HFFc6 (cell line): ENCODE results near the gene TRDN. TPM values are rescaled to one million over a fixed set of nuclear protein-coding genes. Genes with fewer than 3 reads are reported as not detected.
"Not testable (repeated sequence)": the region's sequence is repeated elsewhere in the genome, so short reads cannot be mapped to it uniquely, and the experiment has no call there.

Source experiments
- DNase-seq: peaks from one replicate; pipeline ENCODE4 v3.0.0-alpha.2; 2018
- H3K27ac Mint-ChIP-seq: 2 replicates; pipeline ENCODE4 v1.8.0; 2020; ENCODE audit warnings: mild to moderate bottlenecking, mixed read lengths
- H3K27me3 Mint-ChIP-seq: 2 replicates; pipeline ENCODE4 v1.8.0; 2021; ENCODE audit warnings: mild to moderate bottlenecking, moderate library complexity, mixed read lengths; ENCODE audit not compliant: insufficient read depth
- H3K36me3 Mint-ChIP-seq: 2 replicates; pipeline ENCODE4 v1.8.0; 2021; ENCODE audit warnings: low read depth, mixed read lengths
- H3K4me1 Mint-ChIP-seq: 2 replicates; pipeline ENCODE4 v1.8.0; 2020; ENCODE audit warnings: low read depth, mixed read lengths
- H3K4me3 Mint-ChIP-seq: 2 replicates; pipeline ENCODE4 v1.8.0; 2020; ENCODE audit warnings: mild to moderate bottlenecking, moderate library complexity, mixed read lengths
- H3K9me3 Mint-ChIP-seq: 2 replicates; pipeline ENCODE4 v1.8.0; 2020; ENCODE audit warnings: mild to moderate bottlenecking, mixed read lengths
- CTCF ChIP-seq: fragments of 200-600 bp; sonication (generic); IDR thresholded peaks from 2 replicates; pipeline ENCODE4 v1.5.0; 2021; ENCODE audit warnings: antibody characterized with exemption, mild to moderate bottlenecking
- total RNA-seq, 6 experiments: library from RNA; stranded (reverse); fragmentation: NEBNext Ultra II Directional; extraction: Animal tissue kit (Norgen Biotek cat#: 25700); gene quantifications; 2 replicates in 1 of 6; 3 replicates in 5 of 6; pipeline ENCODE4 v1.2.3, GENCODE V29; 2021

TRDN gene
- total RNA-seq, 6 experiments from 2014 or later, result not detected

GRCh38 chr6:123592426-123592825 lies 44.3 kb downstream of the TRDN start:
- H3K27ac Mint-ChIP-seq, result no peak overlapping the region
- H3K9me3 Mint-ChIP-seq, result peaks cover 26% of the 10 kb centered on the region
- no peak overlapping the region for H3K4me3 Mint-ChIP-seq
- H3K27me3 Mint-ChIP-seq, result no peaks in the 10 kb centered on the region
- peaks cover 1% of the 10 kb centered on the region; the same call in 1 of the 2 replicates for H3K36me3 Mint-ChIP-seq
- TF ChIP-seq CTCF, result no peak
- no peak for DNase-seq
- H3K4me1 Mint-ChIP-seq, result no peaks in the 10 kb centered on the region

- Mint-ChIP-seq H3K36me3 (peaks cover 6% of the 10 kb centered on the region; the same call in 1 of the 2 replicates), H3K27ac (no peak overlapping the region), H3K4me3 (no peak overlapping the region), H3K4me1 (no peaks in the 10 kb centered on the region), H3K9me3 (peaks cover 31% of the 10 kb centered on the region), H3K27me3 (no peaks in the 10 kb centered on the region)
- DNase-seq, result no peak
- no peak for TF ChIP-seq CTCF
These were observed 46.8 kb downstream of the TRDN start for GRCh38 chr6:123589973-123590372.

GRCh38 chr6:123589317-123589716 lies 47.4 kb downstream of the TRDN start:
- Mint-ChIP-seq H3K36me3 (peaks cover 6% of the 10 kb centered on the region; the same call in 1 of the 2 replicates), H3K4me1 (no peaks in the 10 kb centered on the region), H3K27me3 (no peaks in the 10 kb centered on the region), H3K4me3 (no peak overlapping the region), H3K9me3 (peaks cover 35% of the 10 kb centered on the region), H3K27ac (no peak overlapping the region)
- no peak for TF ChIP-seq CTCF
- no peak for DNase-seq

GRCh38 chr6:123588546-123588895 lies 48.2 kb downstream of the TRDN start:
- H3K27me3 Mint-ChIP-seq, result no peaks in the 10 kb centered on the region
- no peak overlapping the region for H3K4me3 Mint-ChIP-seq

GRCh38 chr6:123587838-123588545 lies 48.8 kb downstream of the TRDN start:
- H3K27ac Mint-ChIP-seq, result no peak overlapping the region
- no peak for DNase-seq
- H3K4me1 Mint-ChIP-seq, result no peaks in the 10 kb centered on the region
- H3K9me3 Mint-ChIP-seq, result peaks cover 41% of the 10 kb centered on the region
- H3K36me3 Mint-ChIP-seq, result peaks cover 6% of the 10 kb centered on the region; the same call in 1 of the 2 replicates
- H3K27me3 Mint-ChIP-seq, result no peaks in the 10 kb centered on the region
- no peak for TF ChIP-seq CTCF
- H3K4me3 Mint-ChIP-seq, result no peak overlapping the region

More at GRCh38 chr6:123588546-123588895, 48.2 kb downstream of the TRDN start:
- Mint-ChIP-seq H3K27ac (no peak overlapping the region), H3K36me3 (peaks cover 6% of the 10 kb centered on the region; the same call in 1 of the 2 replicates), H3K9me3 (peaks cover 43% of the 10 kb centered on the region), H3K4me1 (no peaks in the 10 kb centered on the region)
- DNase-seq, result no peak
- no peak for TF ChIP-seq CTCF

- H3K4me3 Mint-ChIP-seq, H3K4me1 Mint-ChIP-seq, H3K36me3 Mint-ChIP-seq, H3K27ac Mint-ChIP-seq, H3K27me3 Mint-ChIP-seq, DNase-seq: not testable (repeated sequence)
- peaks cover 41% of the 10 kb centered on the region for H3K9me3 Mint-ChIP-seq
These were observed 49.3 kb downstream of the TRDN start for GRCh38 chr6:123587407-123587806.
